ENCODE data around the gene ZDHHC20. TPM values are rescaled to one million over a fixed set of nuclear protein-coding genes. Genes with fewer than 3 reads are reported as not detected.

The ZDHHC20 gene
- total and polyA plus RNA-seq, 7 donors: 4.1 to 16.9 (median 11.5) TPM

GRCh38 chr13:21372530-21372929, 86.6 kb downstream of the ZDHHC20 start:
- DNase-seq (no peak), ATAC-seq (no peak)
- no peak for TF ChIP-seq CTCF (IDR thresholded peaks at IDR 0.05)
- no peaks in the 10 kb centered on the region for H3K4me1 ChIP-seq
- 84 to 85% (median 85%) methylated on average over 1 of the region's 1 CpG for WGBS, 3 donors
- peaks cover 0 to 28% of the 10 kb centered on the region in 2 donors for H3K36me3 ChIP-seq (ENCODE audit: insufficient read depth in 1 of 2, low read depth in 1 of 2)
- no peak overlapping the region for H3K4me3 ChIP-seq
- intact Hi-C loops (cut with DNase I): no loop called here
- H3K27me3 ChIP-seq (ENCODE audit: insufficient read depth in 3 of 3, low read length in 2 of 3): no peaks in the 10 kb centered on the region
- H3K9me3 ChIP-seq: no peaks in the 10 kb centered on the region
- H3K27ac ChIP-seq: no peak overlapping the region

GRCh38 chr13:21371011-21371410, 88.1 kb downstream of the ZDHHC20 start:
- Histone ChIP-seq H3K4me3 (no peak overlapping the region), H3K4me1 (no peaks in the 10 kb centered on the region), H3K36me3 (ENCODE audit: insufficient read depth in 1 of 2, low read depth in 1 of 2) (peaks cover 0 to 20% of the 10 kb centered on the region in 2 donors), H3K9me3 (no peaks in the 10 kb centered on the region), H3K27me3 (ENCODE audit: insufficient read depth in 3 of 3, low read length in 2 of 3) (no peaks in the 10 kb centered on the region), H3K27ac (no peak overlapping the region)
- no peak for DNase-seq
- intact Hi-C loops (cut with DNase I): no loop called here
- TF ChIP-seq CTCF (IDR thresholded peaks at IDR 0.05): no peak
- ATAC-seq: no peak
- WGBS, 3 donors: 43 to 51% (median 46%) methylated on average over 7 of the region's 7 CpGs

- H3K27ac ChIP-seq: no peak overlapping the region
- no peaks in the 10 kb centered on the region for H3K36me3 ChIP-seq (ENCODE audit: insufficient read depth in 1 of 2, low read depth in 1 of 2)
- no peak for TF ChIP-seq CTCF (IDR thresholded peaks at IDR 0.05)
- no peak for DNase-seq
- 78 to 82% (median 78%) methylated on average over 4 of the region's 4 CpGs for WGBS, 3 donors
- no peaks in the 10 kb centered on the region for H3K9me3 ChIP-seq
- no peaks in the 10 kb centered on the region for H3K4me1 ChIP-seq
- ATAC-seq: no peak
- intact Hi-C loops (cut with DNase I): no loop called here
- H3K27me3 ChIP-seq (ENCODE audit: insufficient read depth in 3 of 3, low read length in 2 of 3): no peaks in the 10 kb centered on the region
- H3K4me3 ChIP-seq: no peak overlapping the region
These were observed 93.5 kb downstream of the ZDHHC20 start for GRCh38 chr13:21365574-21365973.

- H3K36me3 ChIP-seq (ENCODE audit: insufficient read depth in 1 of 2, low read depth in 1 of 2): no peaks in the 10 kb centered on the region
- H3K9me3 ChIP-seq: no peaks in the 10 kb centered on the region
- 76 to 86% (median 83%) methylated on average over 4 of the region's 4 CpGs for WGBS, 3 donors
- H3K27ac ChIP-seq: no peak overlapping the region
- H3K4me1 ChIP-seq: no peaks in the 10 kb centered on the region
- H3K4me3 ChIP-seq: no peak overlapping the region
- H3K27me3 ChIP-seq (ENCODE audit: insufficient read depth in 3 of 3, low read length in 2 of 3): no peaks in the 10 kb centered on the region
- DNase-seq: no peak
- ATAC-seq: no peak
- TF ChIP-seq CTCF (IDR thresholded peaks at IDR 0.05): no peak
- intact Hi-C loops (cut with DNase I): no loop called here
These were observed 94.2 kb downstream of the ZDHHC20 start for GRCh38 chr13:21364916-21365315.

GRCh38 chr13:21364357-21364756, 94.7 kb downstream of the ZDHHC20 start:
- Histone ChIP-seq H3K4me3 (no peak overlapping the region), H3K4me1 (no peaks in the 10 kb centered on the region), H3K27me3 (ENCODE audit: insufficient read depth in 3 of 3, low read length in 2 of 3) (no peaks in the 10 kb centered on the region), H3K36me3 (ENCODE audit: insufficient read depth in 1 of 2, low read depth in 1 of 2) (no peaks in the 10 kb centered on the region), H3K9me3 (no peaks in the 10 kb centered on the region), H3K27ac (no peak overlapping the region)
- WGBS, 3 donors: 83 to 85% (median 84%) methylated on average over 7 of the region's 7 CpGs
- ATAC-seq: no peak
- TF ChIP-seq CTCF (IDR thresholded peaks at IDR 0.05): no peak
- DNase-seq: no peak
- intact Hi-C loops (cut with DNase I): no loop called here

All from psoas muscle (tissue), 8 donors.